SK-N-MC (cell line): ENCODE results near the gene TMEM30B.
A peak's percentile ranks its signal among the peaks of the same experiment; 100 is the strongest.
"Not testable (repeated sequence)": the region's sequence is repeated elsewhere in the genome, so short reads cannot be mapped to it uniquely, and the experiment has no call there.

Experiments used
- DNase-seq: peaks from one replicate; pipeline ENCODE4 v3.0.0-alpha.2; 2011; ENCODE audit warnings: low read depth, low spot score
- H3K27ac ChIP-seq: fragments of 200-600 bp; sonication (generic); 2 replicates; pipeline ENCODE4 v1.5.1; 2016; ENCODE audit warnings: mixed run types
- H3K36me3 ChIP-seq: fragments of 200-600 bp; sonication (generic); 2 replicates; pipeline ENCODE4 v1.6.1; 2017; ENCODE audit warnings: antibody characterized with exemption, low read length, mixed read lengths; ENCODE audit not compliant: insufficient read depth
- H3K4me3 ChIP-seq: fragments of 200-600 bp; sonication (generic); 2 replicates; pipeline ENCODE4 v1.5.1; 2016
- H3K9ac ChIP-seq: fragments of 200-600 bp; sonication (generic); 2 replicates; pipeline ENCODE4 v1.8.0; 2017; ENCODE audit warnings: mixed run types, mixed read lengths; ENCODE audit not compliant: insufficient read length
- H3K9me3 ChIP-seq: fragments of 200-600 bp; sonication (generic); 2 replicates; pipeline ENCODE4 v1.6.1; 2017; ENCODE audit warnings: low read depth, mild to moderate bottlenecking, antibody characterized with exemption, low read length, moderate library complexity, mixed read lengths
- EZH2 ChIP-seq: fragments of 200-600 bp; sonication (generic); IDR thresholded peaks from one replicate; pipeline ENCODE4 v1.6.1; 2017; ENCODE audit warnings: antibody characterized with exemption
- FOXP2 ChIP-seq: optimal IDR thresholded peaks from 2 replicates; pipeline ENCODE3; 2011; ENCODE audit warnings: mild to moderate bottlenecking, moderate library complexity; ENCODE audit not compliant: insufficient read depth; ENCODE audit errors: extremely low read length, control extremely low read depth
- POLR2AphosphoS5 ChIP-seq: IDR thresholded peaks from 2 replicates; pipeline ENCODE4 v1.6.1; 2012; ENCODE audit warnings: mild to moderate bottlenecking, low read depth, low read length, borderline replicate concordance

The TMEM30B gene

GRCh38 chr14:61255968-61256367 lies 25.2 kb downstream of the TMEM30B start:
- no peak for TF ChIP-seq EZH2
- TF ChIP-seq FOXP2, result no peak
- TF ChIP-seq POLR2AphosphoS5, result no peak
- DNase-seq, result no peak
- H3K36me3 ChIP-seq, result no peaks in the 10 kb centered on the region
- H3K9me3 ChIP-seq, result no peaks in the 10 kb centered on the region
- H3K4me3 ChIP-seq, result no peak overlapping the region
- no peak overlapping the region for H3K27ac ChIP-seq
- no peak overlapping the region for H3K9ac ChIP-seq

GRCh38 chr14:61254808-61255526 lies 26.2 kb downstream of the TMEM30B start:
- DNase-seq, result no peak
- Histone ChIP-seq H3K9ac (no peak overlapping the region), H3K9me3 (no peaks in the 10 kb centered on the region), H3K4me3 (no peak overlapping the region), H3K27ac (no peak overlapping the region), H3K36me3 (no peaks in the 10 kb centered on the region)
- TF ChIP-seq EZH2 (no peak), POLR2AphosphoS5 (no peak), FOXP2 (no peak)

GRCh38 chr14:61253064-61253738 lies 27.9 kb downstream of the TMEM30B start:
- TF ChIP-seq EZH2 (no peak), POLR2AphosphoS5 (no peak), FOXP2 (no peak)
- DNase-seq, result no peak
- Histone ChIP-seq H3K36me3 (no peaks in the 10 kb centered on the region), H3K4me3 (peak overlapping the region; percentile 56), H3K9ac (peak overlapping the region; percentile 64), H3K27ac (peak overlapping the region; percentile 84), H3K9me3 (no peaks in the 10 kb centered on the region)

GRCh38 chr14:61252369-61253063 lies 28.6 kb downstream of the TMEM30B start:
- DNase-seq, result peak; percentile 84
- H3K4me3 ChIP-seq, result peak overlapping the region; percentile 56
- H3K36me3 ChIP-seq, result no peaks in the 10 kb centered on the region
- TF ChIP-seq EZH2, result no peak
- peak; percentile 63 for TF ChIP-seq FOXP2
- peak overlapping the region; percentile 64 for H3K9ac ChIP-seq
- peak overlapping the region; percentile 84 for H3K27ac ChIP-seq
- no peaks in the 10 kb centered on the region for H3K9me3 ChIP-seq

- H3K27ac ChIP-seq, result no peak overlapping the region
- no peak for DNase-seq
- TF ChIP-seq FOXP2 (no peak), EZH2 (no peak), POLR2AphosphoS5 (no peak)
- H3K9ac ChIP-seq, result no peak overlapping the region
- no peaks in the 10 kb centered on the region for H3K9me3 ChIP-seq
- no peak overlapping the region for H3K4me3 ChIP-seq
- no peaks in the 10 kb centered on the region for H3K36me3 ChIP-seq
Observed at GRCh38 chr14:61250063-61250462, 31.1 kb downstream of the TMEM30B start.

GRCh38 chr14:61247935-61248334 lies 33.2 kb downstream of the TMEM30B start:
- no peaks in the 10 kb centered on the region for H3K9me3 ChIP-seq
- H3K36me3 ChIP-seq, result no peaks in the 10 kb centered on the region
- DNase-seq, result no peak
- H3K27ac ChIP-seq, result no peak overlapping the region
- H3K9ac ChIP-seq, result no peak overlapping the region
- no peak for TF ChIP-seq FOXP2
- no peak for TF ChIP-seq EZH2
- TF ChIP-seq POLR2AphosphoS5, result no peak
- no peak overlapping the region for H3K4me3 ChIP-seq

- Histone ChIP-seq H3K9me3 (no peaks in the 10 kb centered on the region), H3K36me3 (no peaks in the 10 kb centered on the region), H3K27ac (no peak overlapping the region), H3K9ac (no peak overlapping the region), H3K4me3 (no peak overlapping the region)
- no peak for DNase-seq
- TF ChIP-seq POLR2AphosphoS5 (no peak), EZH2 (no peak), FOXP2 (no peak)
Observed at GRCh38 chr14:61246721-61247120, 34.4 kb downstream of the TMEM30B start.

- TF ChIP-seq POLR2AphosphoS5 (no peak), EZH2 (no peak), FOXP2 (no peak)
- Histone ChIP-seq H3K9ac (no peak overlapping the region), H3K9me3 (no peaks in the 10 kb centered on the region), H3K4me3 (no peak overlapping the region), H3K36me3 (no peaks in the 10 kb centered on the region), H3K27ac (no peak overlapping the region)
- DNase-seq, result no peak
Observed at GRCh38 chr14:61244009-61244408, 37.1 kb downstream of the TMEM30B start.

GRCh38 chr14:61240206-61240605 lies 40.9 kb downstream of the TMEM30B start:
- no peaks in the 10 kb centered on the region for H3K36me3 ChIP-seq
- no peak for TF ChIP-seq POLR2AphosphoS5
- no peak for TF ChIP-seq FOXP2
- no peak for TF ChIP-seq EZH2
- H3K27ac ChIP-seq, result no peak overlapping the region
- no peak for DNase-seq
- no peak overlapping the region for H3K9ac ChIP-seq
- H3K9me3 ChIP-seq, result no peaks in the 10 kb centered on the region
- no peak overlapping the region for H3K4me3 ChIP-seq

GRCh38 chr14:61239285-61239684 lies 41.9 kb downstream of the TMEM30B start:
- H3K9ac ChIP-seq, H3K4me3 ChIP-seq, H3K9me3 ChIP-seq, H3K27ac ChIP-seq, DNase-seq, H3K36me3 ChIP-seq: not testable (repeated sequence)
